GM18505 (cell line): ENCODE results near the gene S1PR2.
A peak's percentile ranks its signal among the peaks of the same experiment; 100 is the strongest.
"Not testable (repeated sequence)": the region's sequence is repeated elsewhere in the genome, so short reads cannot be mapped to it uniquely, and the experiment has no call there.

Source experiments
- ATAC-seq: cut with Tn5 transposase; IDR thresholded peaks from one replicate; pipeline ENCODE4 v1.9.1; 2021; ENCODE audit not compliant: unreplicated experiment
- POLR2A ChIP-seq: IDR thresholded peaks from 4 replicates; pipeline ENCODE4 v1.6.1; 2011; ENCODE audit warnings: borderline replicate concordance; ENCODE audit not compliant: insufficient read depth, insufficient read length; ENCODE audit errors: extremely low read depth

The S1PR2 gene

DNA sequence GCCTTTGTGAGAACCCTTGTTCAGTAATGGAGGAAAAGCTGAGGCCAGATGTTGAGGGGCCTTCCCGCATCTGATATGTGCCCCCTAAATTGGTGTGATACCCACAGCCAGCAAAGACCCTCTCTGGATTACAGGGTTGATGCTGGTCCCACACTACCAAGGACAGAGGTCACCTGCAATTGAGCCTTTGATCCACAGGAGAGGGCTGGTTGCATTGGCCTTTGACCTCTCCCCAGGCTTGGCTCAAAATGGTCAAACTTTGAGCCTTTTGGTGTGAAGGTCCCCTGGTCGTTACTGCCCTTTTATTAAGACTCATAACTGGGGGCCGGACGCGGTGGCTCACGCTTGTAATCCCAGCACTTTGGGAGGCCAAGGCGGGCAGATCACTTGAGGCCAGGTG is 12.5 kb upstream of the S1PR2 start:
- ATAC-seq, result no peak
- no peak for TF ChIP-seq POLR2A

GRCh38 chr19:10241826-10242449 is 10.8 kb upstream of the S1PR2 start:
- ATAC-seq, result not testable (repeated sequence)

DNA sequence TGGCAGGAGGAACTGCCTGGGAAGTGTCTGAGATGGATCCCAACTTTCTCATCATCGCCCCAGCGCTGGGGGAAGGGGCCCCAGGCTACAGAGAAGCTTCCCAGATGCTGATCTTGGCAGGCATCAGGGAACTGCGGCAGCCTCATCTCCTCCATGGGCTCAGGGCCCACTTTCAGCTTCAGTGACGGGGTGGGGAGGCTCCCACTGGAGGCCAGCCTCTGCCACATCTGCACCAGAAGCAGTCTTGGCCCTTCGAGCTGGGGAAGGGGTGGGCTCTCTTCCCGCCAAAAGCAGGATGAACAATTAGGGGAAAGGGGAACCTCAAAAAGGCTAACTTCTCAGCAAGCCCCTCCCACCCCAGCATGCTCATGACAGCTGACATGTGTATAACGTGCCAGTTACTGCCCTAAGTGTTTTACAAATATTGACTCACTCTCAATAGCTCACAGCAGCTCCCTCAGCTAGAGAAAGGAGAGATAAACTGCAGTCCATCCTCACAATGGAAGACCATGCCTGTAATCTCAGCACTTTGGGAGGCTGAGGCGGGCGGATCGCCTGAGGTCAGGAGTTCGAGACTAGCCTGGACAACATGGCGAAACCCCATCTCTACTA is 7.1 kb upstream of the S1PR2 start:
- no peak for TF ChIP-seq POLR2A
- ATAC-seq, result no peak

- ATAC-seq, result no peak
- TF ChIP-seq POLR2A, result no peak
Observed at GRCh38 chr19:10237702-10238101, 6.6 kb upstream of the S1PR2 start.

GRCh38 chr19:10235409-10235808 is 4.3 kb upstream of the S1PR2 start:
- ATAC-seq, result not testable (repeated sequence)

- no peak for ATAC-seq
- TF ChIP-seq POLR2A, result no peak
Observed at GRCh38 chr19:10235003-10235402, 3.9 kb upstream of the S1PR2 start.

DNA sequence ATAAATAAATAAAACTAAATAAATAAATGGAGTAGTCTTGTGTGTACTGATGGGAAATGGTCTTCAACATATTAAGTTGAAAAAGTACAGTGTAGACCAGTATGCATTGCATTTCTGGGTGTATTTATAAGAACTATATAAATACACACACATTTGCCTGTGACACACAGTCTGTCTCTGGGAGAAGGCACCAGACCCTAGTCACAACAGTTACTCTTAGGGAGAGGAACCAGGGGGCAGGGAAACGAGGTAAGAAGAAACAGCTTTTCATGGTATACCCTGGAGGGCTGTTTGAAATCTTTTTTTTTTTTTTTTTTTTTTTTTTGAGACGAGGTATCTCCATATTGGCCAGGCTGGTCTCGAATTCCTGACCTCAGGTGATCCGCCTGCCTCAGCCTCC is 2.8 kb upstream of the S1PR2 start:
- no peak for TF ChIP-seq POLR2A
- no peak for ATAC-seq

DNA sequence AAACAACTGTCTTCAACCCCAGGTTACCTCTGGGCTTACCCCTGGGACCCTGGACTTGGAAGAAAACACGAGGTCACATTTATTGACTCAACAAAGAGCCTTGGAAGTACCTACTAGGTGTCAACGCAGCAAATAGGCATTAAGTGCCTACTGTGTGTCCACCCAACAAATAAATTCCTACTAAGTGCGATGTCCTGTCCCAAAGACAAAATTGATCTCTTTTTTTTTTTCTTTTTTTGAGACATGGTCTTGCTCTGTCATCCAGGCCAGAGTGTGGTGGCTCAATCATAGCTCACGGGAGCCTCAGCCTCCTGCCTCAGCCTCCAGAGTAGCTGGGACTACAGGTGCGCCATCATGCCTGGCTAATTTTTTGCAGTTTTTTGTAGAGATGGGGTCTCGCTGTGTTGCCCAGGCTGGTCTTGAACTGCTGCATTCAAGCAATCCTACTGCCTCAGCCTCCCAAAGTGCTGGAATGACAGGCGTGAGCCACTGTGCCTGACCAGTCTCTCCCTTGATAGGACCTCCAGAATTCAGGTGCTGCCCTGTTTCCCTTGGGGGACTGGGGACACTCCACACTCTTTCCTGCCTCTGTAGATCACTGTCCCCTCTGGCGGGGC is 589 bp upstream of the S1PR2 start:
- ATAC-seq, result no peak
- no peak for TF ChIP-seq POLR2A

GRCh38 chr19:10230173-10230860 is 814 bp downstream of the S1PR2 start:
- peak; percentile 23 for ATAC-seq

GRCh38 chr19:10228920-10229319 is 2.2 kb downstream of the S1PR2 start:
- no peak for TF ChIP-seq POLR2A
- no peak for ATAC-seq

More at GRCh38 chr19:10230173-10230860, 814 bp downstream of the S1PR2 start:
- no peak for TF ChIP-seq POLR2A

GRCh38 chr19:10228393-10228792 is 2.7 kb downstream of the S1PR2 start:
- ATAC-seq, result no peak
- no peak for TF ChIP-seq POLR2A

- TF ChIP-seq POLR2A, result no peak
- no peak for ATAC-seq
Observed at GRCh38 chr19:10227026-10227971, 3.8 kb downstream of the S1PR2 start.
